Kidney epithelial cell (primary cell): ENCODE measurements around the gene NCOA5. TPM values are rescaled to one million over a fixed set of nuclear protein-coding genes. Genes with fewer than 3 reads are reported as not detected.

ENCODE experiments used
- DNase-seq: peaks from one replicate; pipeline ENCODE4 v3.0.0-alpha.2; 2010; ENCODE audit warnings: low read depth
- H3K27me3 ChIP-seq: 2 replicates; pipeline ENCODE4 v1.6.0; 2011; ENCODE audit warnings: low read length; ENCODE audit not compliant: control insufficient read depth, insufficient read depth
- H3K36me3 ChIP-seq: 2 replicates; pipeline ENCODE4 v1.5.1; 2011; ENCODE audit warnings: low read length; ENCODE audit not compliant: control insufficient read depth, insufficient read depth
- H3K4me3 ChIP-seq: 2 replicates; pipeline ENCODE4 v1.5.1; 2011; ENCODE audit warnings: low read depth, mild to moderate bottlenecking, control low read depth, low read length
- total RNA-seq: library from RNA; depleted of rRNA; stranded (reverse); fragments of >200 nt; gene quantifications from 2 replicates; pipeline ENCODE4 v1.2.3, GENCODE V29; 2015
- TF ChIP-seq, protein P1 (sequence below): IDR thresholded peaks from 2 replicates; pipeline ENCODE4 v1.5.1; 2011; ENCODE audit warnings: mild to moderate bottlenecking, moderate library complexity, low read length, control low read depth, inconsistent platforms; ENCODE audit not compliant: insufficient read depth, poor library complexity, severe bottlenecking

The NCOA5 gene
- total RNA-seq, 1 donor from 2014 or later, result 31.4 TPM

DNA sequence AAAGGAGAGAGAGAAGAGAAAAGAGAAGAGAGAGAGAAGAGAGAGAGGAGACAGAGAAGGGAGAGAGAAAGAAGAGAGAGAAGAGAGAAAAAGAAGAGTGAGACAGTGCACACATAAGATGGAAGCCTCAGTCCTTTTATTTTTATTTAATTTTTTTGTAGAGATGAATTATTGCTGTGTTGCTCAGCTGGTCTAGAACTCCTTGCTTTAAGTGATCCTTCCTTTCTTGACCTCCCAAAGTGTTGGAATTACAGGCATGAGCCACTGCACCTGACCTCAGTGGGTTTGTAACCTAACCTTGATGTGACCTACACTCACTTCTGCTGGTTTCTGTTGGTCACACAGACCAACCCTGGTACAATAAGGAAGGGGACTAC is 22.1 kb upstream of the NCOA5 start:
- H3K27me3 ChIP-seq, result peaks cover 12% of the 10 kb centered on the region

GRCh38 chr20:46111028-46111835 is 21.5 kb upstream of the NCOA5 start:
- DNase-seq, result no peak
- Histone ChIP-seq H3K27me3 (peaks cover 12% of the 10 kb centered on the region), H3K4me3 (no peak overlapping the region), H3K36me3 (no peaks in the 10 kb centered on the region)
- TF ChIP-seq, protein P1, sequence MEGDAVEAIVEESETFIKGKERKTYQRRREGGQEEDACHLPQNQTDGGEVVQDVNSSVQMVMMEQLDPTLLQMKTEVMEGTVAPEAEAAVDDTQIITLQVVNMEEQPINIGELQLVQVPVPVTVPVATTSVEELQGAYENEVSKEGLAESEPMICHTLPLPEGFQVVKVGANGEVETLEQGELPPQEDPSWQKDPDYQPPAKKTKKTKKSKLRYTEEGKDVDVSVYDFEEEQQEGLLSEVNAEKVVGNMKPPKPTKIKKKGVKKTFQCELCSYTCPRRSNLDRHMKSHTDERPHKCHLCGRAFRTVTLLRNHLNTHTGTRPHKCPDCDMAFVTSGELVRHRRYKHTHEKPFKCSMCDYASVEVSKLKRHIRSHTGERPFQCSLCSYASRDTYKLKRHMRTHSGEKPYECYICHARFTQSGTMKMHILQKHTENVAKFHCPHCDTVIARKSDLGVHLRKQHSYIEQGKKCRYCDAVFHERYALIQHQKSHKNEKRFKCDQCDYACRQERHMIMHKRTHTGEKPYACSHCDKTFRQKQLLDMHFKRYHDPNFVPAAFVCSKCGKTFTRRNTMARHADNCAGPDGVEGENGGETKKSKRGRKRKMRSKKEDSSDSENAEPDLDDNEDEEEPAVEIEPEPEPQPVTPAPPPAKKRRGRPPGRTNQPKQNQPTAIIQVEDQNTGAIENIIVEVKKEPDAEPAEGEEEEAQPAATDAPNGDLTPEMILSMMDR, result no peak

More for the DNA sequence above, 22.1 kb upstream of the NCOA5 start:
- Histone ChIP-seq H3K4me3 (no peak overlapping the region), H3K36me3 (no peaks in the 10 kb centered on the region)
- TF ChIP-seq, protein P1, result no peak
- no peak for DNase-seq

DNA sequence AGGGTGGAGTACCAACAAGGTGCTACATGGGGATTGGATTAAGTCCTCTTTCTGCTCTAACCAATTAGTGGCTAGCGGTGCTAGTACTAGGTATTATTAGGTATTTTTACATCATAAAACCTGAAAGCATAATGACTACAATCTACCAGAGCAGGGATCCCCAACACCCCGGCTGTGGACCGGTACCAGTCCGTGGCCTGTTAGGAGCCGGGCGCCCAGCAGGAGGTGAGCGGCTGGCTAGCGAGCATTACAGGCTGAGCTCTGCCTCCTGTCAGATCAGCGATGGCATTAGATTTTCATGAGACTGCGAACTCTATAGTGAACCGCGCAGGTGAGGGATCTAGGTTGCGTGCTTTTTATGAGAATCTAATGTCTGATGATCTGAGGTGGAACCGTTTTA is 19.2 kb upstream of the NCOA5 start:
- peaks cover 14% of the 10 kb centered on the region for H3K27me3 ChIP-seq

GRCh38 chr20:46108435-46108841 is 18.7 kb upstream of the NCOA5 start:
- H3K27me3 ChIP-seq, result peaks cover 14% of the 10 kb centered on the region
- H3K4me3 ChIP-seq, result no peak overlapping the region
- H3K36me3 ChIP-seq, result no peaks in the 10 kb centered on the region
- no peak for DNase-seq
- TF ChIP-seq, protein P1, result no peak

More for the DNA sequence above, 19.2 kb upstream of the NCOA5 start:
- H3K4me3 ChIP-seq, result no peak overlapping the region
- TF ChIP-seq, protein P1, result no peak
- H3K36me3 ChIP-seq, result no peaks in the 10 kb centered on the region
- no peak for DNase-seq

- no peak overlapping the region for H3K4me3 ChIP-seq
- H3K36me3 ChIP-seq, result no peaks in the 10 kb centered on the region
- H3K27me3 ChIP-seq, result peaks cover 14% of the 10 kb centered on the region
- no peak for DNase-seq
- TF ChIP-seq, protein P1, result no peak
Measured at GRCh38 chr20:46107061-46107460, 17.3 kb upstream of the NCOA5 start.

DNA sequence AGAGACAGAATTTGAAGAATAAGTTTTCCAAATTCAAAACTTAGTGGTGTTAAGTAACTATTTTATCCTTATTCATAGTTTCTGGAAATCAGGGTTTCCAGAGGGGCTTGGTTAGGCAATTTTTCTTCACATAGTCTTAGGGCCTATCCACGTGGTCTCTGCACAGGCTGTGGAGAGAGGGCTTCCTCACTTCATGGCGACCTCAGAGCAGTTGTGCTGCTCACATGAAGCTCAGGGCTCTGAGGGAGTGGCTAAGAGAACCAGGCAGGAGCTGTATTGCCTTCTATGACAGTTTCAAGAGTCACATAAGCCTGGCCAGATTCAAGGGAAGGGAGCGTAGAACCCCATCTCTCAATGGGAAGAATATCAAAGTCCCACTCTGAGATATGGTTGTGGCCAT is 14.5 kb upstream of the NCOA5 start:
- H3K4me3 ChIP-seq, result no peak overlapping the region
- DNase-seq, result no peak
- H3K27me3 ChIP-seq, result peaks cover 27% of the 10 kb centered on the region
- H3K36me3 ChIP-seq, result no peaks in the 10 kb centered on the region
- TF ChIP-seq, protein P1, result no peak
